Heart left ventricle (tissue), 13 donors: ENCODE results near the gene HBEGF.

Experiments used
- CTCF ChIP-seq, 12 donors: fragments of 200-600 bp; sonication (generic) in 4 of 12; IDR thresholded peaks; one replicate each; pipeline versions ENCODE4 v1.5.0 to v1.8.0; 2018 to 2022; ENCODE audit warnings: antibody characterized with exemption in 12 of 12, mild to moderate bottlenecking in 5 of 12
- POLR2A ChIP-seq, 2 donors: fragments of 450-650 bp; IDR thresholded peaks; one replicate each; pipeline ENCODE4 v1.6.1; 2017; ENCODE audit warnings: antibody characterized with exemption in 2 of 2, mild to moderate bottlenecking in 2 of 2, moderate library complexity in 2 of 2
- donor health status: ischemic (EF 13 %, LVEDD 7.1; RV severe dilation, severe dysfunction).
- donor health status: DM: no; HTN: yes; CAD: no.
- donor health status: DM: no; HTN: no; CAD: no.
- donor health status: ischemic (EF 25% LVEDD 6.9; RV normal size, moderate dysfunction).
- donor health status: ischemic (EF 25% LVEDD 5.7; RV mildly dilated, moderate dysfunction).
- donor health status: ischemic (EF 35%, LVEDD 5.7; RV mildly dilated, moderate dysfunction).
- donor health status: nonischemic (EF 11% LVEDD 7.7; RV severe dilation, severe dysfunction).
- donor health status: DM: yes; HTN: yes; CAD: no.
- donor health status: PGD.
- donor health status: ischemic (EF 29% LVEDD 5.4; RV normal size, mild dysfunction).
- donor health status: nonischemic (EF 23%, LVEDD 6.1; RV moderate dilation, normal function).

- TF ChIP-seq CTCF (IDR thresholded peaks at IDR 0.05) (no peak), POLR2A (IDR thresholded peaks at IDR 0.05) (no peak)
Measured at GRCh38 chr5:140302786-140303639, 43.4 kb downstream of the HBEGF start, which contains the start of gene PFDN1.
